GM10847 (cell line): ENCODE results near the gene PEA15.

Experiments
- POLR2A ChIP-seq: IDR thresholded peaks from 2 replicates; pipeline ENCODE4 v1.6.1; 2011; ENCODE audit not compliant: insufficient read length; ENCODE audit errors: extremely low read depth

The PEA15 gene

GRCh38 chr1:160264795-160265307 lies 59.7 kb downstream of the PEA15 start:
- TF ChIP-seq POLR2A: no peak
